SU-DHL-6 (cell line): ENCODE results near the gene PSMC6.

Experiments used
- EZH2phosphoT487 ChIP-seq: fragments of 200-600 bp; sonication (generic), shearing (Covaris generic); conservative IDR thresholded peaks from 2 replicates; pipeline ENCODE4 v1.6.1; 2018; ENCODE audit warnings: mild to moderate bottlenecking, antibody characterized with exemption, low read length, moderate library complexity, mixed read lengths
- TF ChIP-seq, protein P1 (sequence below): fragments of 200-600 bp; sonication (generic); IDR thresholded peaks from one replicate; pipeline ENCODE4 v1.5.1; 2017; ENCODE audit warnings: antibody characterized with exemption, mild to moderate bottlenecking, low read length, moderate library complexity; ENCODE audit not compliant: insufficient read depth, poor library complexity, severe bottlenecking

DNA sequence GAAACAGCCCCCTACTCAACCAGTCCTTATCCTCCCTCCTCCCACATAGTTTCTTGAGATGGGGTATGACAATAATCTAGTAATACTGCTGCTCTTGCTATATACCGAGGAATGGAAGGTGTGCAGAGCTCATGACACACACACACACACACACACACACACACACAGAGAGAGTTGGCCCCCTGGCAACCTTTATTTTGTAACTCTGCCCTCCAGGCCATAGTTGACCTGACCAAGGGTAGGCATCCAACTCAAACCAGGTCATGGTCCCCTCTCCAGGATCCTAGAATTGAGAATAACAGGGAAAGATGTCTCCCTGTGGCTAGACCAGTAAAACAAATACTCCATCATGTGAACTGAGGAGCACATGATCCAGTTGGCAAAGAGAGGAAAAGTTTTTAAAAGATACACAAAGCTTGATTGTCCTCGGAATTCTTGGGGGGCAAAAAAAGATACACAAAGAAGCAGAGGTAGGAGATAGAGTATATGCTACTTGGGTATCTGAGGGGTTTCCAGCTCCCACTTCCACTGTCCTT, 22.9 kb upstream of the PSMC6 start:
- no peak for TF ChIP-seq EZH2phosphoT487
- TF ChIP-seq, protein P1, sequence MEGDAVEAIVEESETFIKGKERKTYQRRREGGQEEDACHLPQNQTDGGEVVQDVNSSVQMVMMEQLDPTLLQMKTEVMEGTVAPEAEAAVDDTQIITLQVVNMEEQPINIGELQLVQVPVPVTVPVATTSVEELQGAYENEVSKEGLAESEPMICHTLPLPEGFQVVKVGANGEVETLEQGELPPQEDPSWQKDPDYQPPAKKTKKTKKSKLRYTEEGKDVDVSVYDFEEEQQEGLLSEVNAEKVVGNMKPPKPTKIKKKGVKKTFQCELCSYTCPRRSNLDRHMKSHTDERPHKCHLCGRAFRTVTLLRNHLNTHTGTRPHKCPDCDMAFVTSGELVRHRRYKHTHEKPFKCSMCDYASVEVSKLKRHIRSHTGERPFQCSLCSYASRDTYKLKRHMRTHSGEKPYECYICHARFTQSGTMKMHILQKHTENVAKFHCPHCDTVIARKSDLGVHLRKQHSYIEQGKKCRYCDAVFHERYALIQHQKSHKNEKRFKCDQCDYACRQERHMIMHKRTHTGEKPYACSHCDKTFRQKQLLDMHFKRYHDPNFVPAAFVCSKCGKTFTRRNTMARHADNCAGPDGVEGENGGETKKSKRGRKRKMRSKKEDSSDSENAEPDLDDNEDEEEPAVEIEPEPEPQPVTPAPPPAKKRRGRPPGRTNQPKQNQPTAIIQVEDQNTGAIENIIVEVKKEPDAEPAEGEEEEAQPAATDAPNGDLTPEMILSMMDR: no peak
